Heart left ventricle (tissue), 13 donors: ENCODE data around the gene FAM89A.

ENCODE experiments used
- POLR2A ChIP-seq, 2 donors: fragments of 450-650 bp; IDR thresholded peaks; one replicate each; pipeline ENCODE4 v1.6.1; 2017; ENCODE audit warnings: antibody characterized with exemption in 2 of 2, mild to moderate bottlenecking in 2 of 2, moderate library complexity in 2 of 2
- TF ChIP-seq, protein P1 (sequence below), 12 donors: fragments of 200-600 bp; sonication (generic) in 4 of 12; IDR thresholded peaks; one replicate each; pipeline versions ENCODE4 v1.5.0 to v1.8.0; 2018 to 2022; ENCODE audit warnings: antibody characterized with exemption in 12 of 12, mild to moderate bottlenecking in 5 of 12
- donor health status: ischemic (EF 13 %, LVEDD 7.1; RV severe dilation, severe dysfunction).
- donor health status: DM: no; HTN: yes; CAD: no.
- donor health status: DM: no; HTN: no; CAD: no.
- donor health status: ischemic (EF 25% LVEDD 6.9; RV normal size, moderate dysfunction).
- donor health status: ischemic (EF 25% LVEDD 5.7; RV mildly dilated, moderate dysfunction).
- donor health status: ischemic (EF 35%, LVEDD 5.7; RV mildly dilated, moderate dysfunction).
- donor health status: nonischemic (EF 11% LVEDD 7.7; RV severe dilation, severe dysfunction).
- donor health status: DM: yes; HTN: yes; CAD: no.
- donor health status: PGD.
- donor health status: ischemic (EF 29% LVEDD 5.4; RV normal size, mild dysfunction).
- donor health status: nonischemic (EF 23%, LVEDD 6.1; RV moderate dilation, normal function).

DNA sequence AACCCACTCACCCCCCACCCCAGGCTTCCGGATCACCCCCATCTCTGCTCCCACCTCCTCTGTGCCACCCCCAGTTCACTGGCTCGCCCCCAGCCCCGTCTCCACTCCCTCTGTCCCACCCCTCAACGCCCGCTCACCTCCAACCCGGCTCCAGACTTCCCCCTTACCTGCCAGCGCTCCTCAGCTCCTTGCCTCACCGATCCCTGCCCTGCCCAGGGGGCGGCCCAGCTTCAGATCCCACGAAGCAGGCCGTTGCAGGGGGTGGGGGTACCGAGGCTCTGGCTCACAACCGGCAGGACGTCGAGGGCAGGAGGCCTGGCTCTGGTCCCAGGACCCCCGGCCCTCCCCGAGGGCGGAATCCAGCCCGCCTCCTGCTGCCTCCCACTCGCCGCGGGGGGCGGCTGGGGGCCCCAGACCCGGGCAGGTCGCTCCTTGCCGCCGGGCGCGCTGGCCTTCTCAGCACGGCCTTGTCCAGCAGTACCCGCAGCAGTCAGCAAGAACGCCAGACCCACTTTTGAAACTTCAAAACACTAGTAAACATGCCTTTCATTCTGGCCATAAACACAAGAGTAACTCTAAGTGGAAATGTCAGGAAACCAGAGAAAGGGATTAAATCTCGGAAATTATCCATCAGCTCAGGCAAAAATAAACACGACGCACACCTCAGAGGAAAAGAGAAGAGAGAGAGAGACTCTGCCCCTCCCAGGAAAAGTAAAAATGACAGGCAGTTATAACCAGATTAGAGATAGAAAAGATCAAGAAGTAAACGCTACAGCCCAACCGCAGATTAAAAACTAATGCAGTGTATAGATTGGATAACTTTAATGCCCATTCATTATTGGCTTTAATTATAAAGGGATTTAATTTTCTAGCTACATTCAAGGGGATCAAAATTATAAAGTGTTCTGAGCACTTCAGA is 1.0 kb upstream of the FAM89A start:
- TF ChIP-seq, protein P1, sequence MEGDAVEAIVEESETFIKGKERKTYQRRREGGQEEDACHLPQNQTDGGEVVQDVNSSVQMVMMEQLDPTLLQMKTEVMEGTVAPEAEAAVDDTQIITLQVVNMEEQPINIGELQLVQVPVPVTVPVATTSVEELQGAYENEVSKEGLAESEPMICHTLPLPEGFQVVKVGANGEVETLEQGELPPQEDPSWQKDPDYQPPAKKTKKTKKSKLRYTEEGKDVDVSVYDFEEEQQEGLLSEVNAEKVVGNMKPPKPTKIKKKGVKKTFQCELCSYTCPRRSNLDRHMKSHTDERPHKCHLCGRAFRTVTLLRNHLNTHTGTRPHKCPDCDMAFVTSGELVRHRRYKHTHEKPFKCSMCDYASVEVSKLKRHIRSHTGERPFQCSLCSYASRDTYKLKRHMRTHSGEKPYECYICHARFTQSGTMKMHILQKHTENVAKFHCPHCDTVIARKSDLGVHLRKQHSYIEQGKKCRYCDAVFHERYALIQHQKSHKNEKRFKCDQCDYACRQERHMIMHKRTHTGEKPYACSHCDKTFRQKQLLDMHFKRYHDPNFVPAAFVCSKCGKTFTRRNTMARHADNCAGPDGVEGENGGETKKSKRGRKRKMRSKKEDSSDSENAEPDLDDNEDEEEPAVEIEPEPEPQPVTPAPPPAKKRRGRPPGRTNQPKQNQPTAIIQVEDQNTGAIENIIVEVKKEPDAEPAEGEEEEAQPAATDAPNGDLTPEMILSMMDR (IDR thresholded peaks at IDR 0.05): no peak
- TF ChIP-seq POLR2A (IDR thresholded peaks at IDR 0.05): no peak
